ENCODE measurements around the gene DDX17. TPM values are rescaled to one million over a fixed set of nuclear protein-coding genes. Genes with fewer than 3 reads are reported as not detected.

Gene DDX17
- total and polyA plus RNA-seq, 9 of the 15 experiments (the other 6 are each of a cell fraction or from before 2014, with no cell fraction given): 17.6 to 421 (median 189) TPM

GRCh38 chr22:38461414-38462081 lies 44.6 kb downstream of the DDX17 start (continued):
- TF ChIP-seq, protein P1, sequence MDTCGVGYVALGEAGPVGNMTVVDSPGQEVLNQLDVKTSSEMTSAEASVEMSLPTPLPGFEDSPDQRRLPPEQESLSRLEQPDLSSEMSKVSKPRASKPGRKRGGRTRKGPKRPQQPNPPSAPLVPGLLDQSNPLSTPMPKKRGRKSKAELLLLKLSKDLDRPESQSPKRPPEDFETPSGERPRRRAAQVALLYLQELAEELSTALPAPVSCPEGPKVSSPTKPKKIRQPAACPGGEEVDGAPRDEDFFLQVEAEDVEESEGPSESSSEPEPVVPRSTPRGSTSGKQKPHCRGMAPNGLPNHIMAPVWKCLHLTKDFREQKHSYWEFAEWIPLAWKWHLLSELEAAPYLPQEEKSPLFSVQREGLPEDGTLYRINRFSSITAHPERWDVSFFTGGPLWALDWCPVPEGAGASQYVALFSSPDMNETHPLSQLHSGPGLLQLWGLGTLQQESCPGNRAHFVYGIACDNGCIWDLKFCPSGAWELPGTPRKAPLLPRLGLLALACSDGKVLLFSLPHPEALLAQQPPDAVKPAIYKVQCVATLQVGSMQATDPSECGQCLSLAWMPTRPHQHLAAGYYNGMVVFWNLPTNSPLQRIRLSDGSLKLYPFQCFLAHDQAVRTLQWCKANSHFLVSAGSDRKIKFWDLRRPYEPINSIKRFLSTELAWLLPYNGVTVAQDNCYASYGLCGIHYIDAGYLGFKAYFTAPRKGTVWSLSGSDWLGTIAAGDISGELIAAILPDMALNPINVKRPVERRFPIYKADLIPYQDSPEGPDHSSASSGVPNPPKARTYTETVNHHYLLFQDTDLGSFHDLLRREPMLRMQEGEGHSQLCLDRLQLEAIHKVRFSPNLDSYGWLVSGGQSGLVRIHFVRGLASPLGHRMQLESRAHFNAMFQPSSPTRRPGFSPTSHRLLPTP (IDR thresholded peaks at IDR 0.05; ENCODE audit: borderline replicate concordance, extremely low read depth, insufficient read length): no peak
- TF ChIP-seq DDX20 (tag; IDR thresholded peaks at IDR 0.05; ENCODE audit: low read depth): no peak
- TF ChIP-seq U2AF1 (optimal IDR thresholded peaks at IDR 0.05; ENCODE audit: low read depth, low read length): no peak
- TF ChIP-seq ZBTB1 (CRISPR knock-in tag; IDR thresholded peaks at IDR 0.05; ENCODE audit: borderline replicate concordance, low read depth): no peak
- TF ChIP-seq, protein P2, sequence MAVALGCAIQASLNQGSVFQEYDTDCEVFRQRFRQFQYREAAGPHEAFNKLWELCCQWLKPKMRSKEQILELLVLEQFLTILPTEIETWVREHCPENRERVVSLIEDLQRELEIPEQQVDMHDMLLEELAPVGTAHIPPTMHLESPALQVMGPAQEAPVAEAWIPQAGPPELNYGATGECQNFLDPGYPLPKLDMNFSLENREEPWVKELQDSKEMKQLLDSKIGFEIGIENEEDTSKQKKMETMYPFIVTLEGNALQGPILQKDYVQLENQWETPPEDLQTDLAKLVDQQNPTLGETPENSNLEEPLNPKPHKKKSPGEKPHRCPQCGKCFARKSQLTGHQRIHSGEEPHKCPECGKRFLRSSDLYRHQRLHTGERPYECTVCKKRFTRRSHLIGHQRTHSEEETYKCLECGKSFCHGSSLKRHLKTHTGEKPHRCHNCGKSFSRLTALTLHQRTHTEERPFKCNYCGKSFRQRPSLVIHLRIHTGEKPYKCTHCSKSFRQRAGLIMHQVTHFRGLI (CRISPR knock-in tag; IDR thresholded peaks at IDR 0.05): no peak
- TF ChIP-seq VEZF1 (CRISPR knock-in tag; IDR thresholded peaks at IDR 0.05): peak; percentile 42; the same call in 1 of the 2 replicates
- no peak for TF ChIP-seq HDAC6 (IDR thresholded peaks at IDR 0.05; ENCODE audit: low read depth, low read length)
- no peak for TF ChIP-seq MCM2 (IDR thresholded peaks at IDR 0.05; ENCODE audit: low read depth)
- no peak for TF ChIP-seq SP1 (CRISPR knock-in tag; IDR thresholded peaks at IDR 0.05)
- TF ChIP-seq, protein P3, sequence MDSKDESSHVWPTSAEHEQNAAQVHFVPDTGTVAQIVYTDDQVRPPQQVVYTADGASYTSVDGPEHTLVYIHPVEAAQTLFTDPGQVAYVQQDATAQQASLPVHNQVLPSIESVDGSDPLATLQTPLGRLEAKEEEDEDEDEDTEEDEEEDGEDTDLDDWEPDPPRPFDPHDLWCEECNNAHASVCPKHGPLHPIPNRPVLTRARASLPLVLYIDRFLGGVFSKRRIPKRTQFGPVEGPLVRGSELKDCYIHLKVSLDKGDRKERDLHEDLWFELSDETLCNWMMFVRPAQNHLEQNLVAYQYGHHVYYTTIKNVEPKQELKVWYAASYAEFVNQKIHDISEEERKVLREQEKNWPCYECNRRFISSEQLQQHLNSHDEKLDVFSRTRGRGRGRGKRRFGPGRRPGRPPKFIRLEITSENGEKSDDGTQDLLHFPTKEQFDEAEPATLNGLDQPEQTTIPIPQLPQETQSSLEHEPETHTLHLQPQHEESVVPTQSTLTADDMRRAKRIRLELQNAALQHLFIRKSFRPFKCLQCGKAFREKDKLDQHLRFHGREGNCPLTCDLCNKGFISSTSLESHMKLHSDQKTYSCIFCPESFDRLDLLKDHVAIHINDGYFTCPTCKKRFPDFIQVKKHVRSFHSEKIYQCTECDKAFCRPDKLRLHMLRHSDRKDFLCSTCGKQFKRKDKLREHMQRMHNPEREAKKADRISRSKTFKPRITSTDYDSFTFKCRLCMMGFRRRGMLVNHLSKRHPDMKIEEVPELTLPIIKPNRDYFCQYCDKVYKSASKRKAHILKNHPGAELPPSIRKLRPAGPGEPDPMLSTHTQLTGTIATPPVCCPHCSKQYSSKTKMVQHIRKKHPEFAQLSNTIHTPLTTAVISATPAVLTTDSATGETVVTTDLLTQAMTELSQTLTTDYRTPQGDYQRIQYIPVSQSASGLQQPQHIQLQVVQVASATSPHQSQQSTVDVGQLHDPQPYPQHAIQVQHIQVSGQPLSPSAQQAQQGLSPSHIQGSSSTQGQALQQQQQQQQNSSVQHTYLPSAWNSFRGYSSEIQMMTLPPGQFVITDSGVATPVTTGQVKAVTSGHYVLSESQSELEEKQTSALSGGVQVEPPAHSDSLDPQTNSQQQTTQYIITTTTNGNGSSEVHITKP (IDR thresholded peaks at IDR 0.05; ENCODE audit: partially characterized antibody): peak; percentile 97
- no peak for TF ChIP-seq AFF1 (IDR thresholded peaks at IDR 0.05; ENCODE audit: low read depth in 1 of 2, partially characterized antibody in 2 of 2)
- TF ChIP-seq RBM22 (IDR thresholded peaks at IDR 0.05; ENCODE audit: low read depth, low read length, poor library complexity, severe bottlenecking): peak; percentile 98
